HepG2 (cell line): ENCODE results near the gene SVBP. TPM values are rescaled to one million over a fixed set of nuclear protein-coding genes. Genes with fewer than 3 reads are reported as not detected.

Experiments used
- ELF1 ChIP-seq: sonication (generic); formaldehyde crosslinking; IDR thresholded peaks from 2 replicates; pipeline ENCODE4 v1.4.0; 2020; ENCODE audit warnings: missing genetic modification reagents
- MZF1 ChIP-seq: sonication (generic); formaldehyde crosslinking; IDR thresholded peaks from 2 replicates; pipeline ENCODE4 v1.8.1; 2023; ENCODE audit warnings: mild to moderate bottlenecking, missing genetic modification reagents, borderline replicate concordance
- PHB2 ChIP-seq: fragments of 450-650 bp; IDR thresholded peaks from 2 replicates; pipeline ENCODE4 v1.6.1; 2018; ENCODE audit not compliant: partially characterized antibody
- RARG ChIP-seq: sonication (generic); formaldehyde crosslinking; IDR thresholded peaks from 2 replicates; pipeline ENCODE4 v1.4.0; 2020; ENCODE audit warnings: low read depth, mild to moderate bottlenecking, missing genetic modification reagents
- SIN3A ChIP-seq: IDR thresholded peaks from 2 replicates; pipeline ENCODE4 v1.6.1; 2011; ENCODE audit warnings: low read depth, mild to moderate bottlenecking, control low read depth, low read length, borderline replicate concordance
- TFE3 ChIP-seq: IDR thresholded peaks from 2 replicates; pipeline ENCODE4 v1.6.1; 2016
- THAP11 ChIP-seq: IDR thresholded peaks from 2 replicates; pipeline ENCODE4 v1.6.1; 2016; ENCODE audit warnings: missing biosample characterization, missing genetic modification reagents
- TP53 ChIP-seq: sonication (generic); formaldehyde crosslinking; conservative IDR thresholded peaks from 2 replicates; pipeline ENCODE4 v1.4.0; 2020; ENCODE audit warnings: missing genetic modification reagents
- UBTF ChIP-seq: sonication (generic); formaldehyde crosslinking; IDR thresholded peaks from 2 replicates; pipeline ENCODE4 v1.4.0; 2020; ENCODE audit warnings: mild to moderate bottlenecking, missing genetic modification reagents
- ZNF331 ChIP-seq: sonication (generic); formaldehyde crosslinking; IDR thresholded peaks from 2 replicates; pipeline ENCODE4 v1.4.0; 2020; ENCODE audit warnings: missing genetic modification reagents
- ZNF788 ChIP-seq: sonication (generic); formaldehyde crosslinking; IDR thresholded peaks from 2 replicates; pipeline ENCODE4 v1.5.0; 2020; ENCODE audit warnings: mild to moderate bottlenecking, missing genetic modification reagents, borderline replicate concordance
- ZNF841 ChIP-seq: sonication (generic); formaldehyde crosslinking; IDR thresholded peaks from 2 replicates; pipeline ENCODE4 v1.8.1; 2023; ENCODE audit warnings: missing genetic modification reagents, borderline replicate concordance
- polyA plus RNA-seq, 8 experiments: library from polyadenylated mRNA; depleted of rRNA in 3 of 8; stranded (reverse) in 7 of 8; unstranded in 1 of 8; fragments of >200 nt; fragmentation: Illumina TruSeq in 4 of 8; extraction: Trizol in 4 of 8; gene quantifications; 2 replicates each; pipeline versions ENCODE4 v1.2.1 to v1.2.3, GENCODE V29; 2011 to 2016; ENCODE audit warnings: low read depth in 4 of 8, missing spikeins in 1 of 8, mixed read lengths in 1 of 8; ENCODE audit not compliant: insufficient read depth in 1 of 8
- total RNA-seq, 5 experiments: library from RNA; depleted of rRNA; stranded (reverse); fragments of >200 nt; fragmentation: Illumina TruSeq; extraction: Trizol; gene quantifications; 2 replicates each; pipeline ENCODE4 v1.2.3, GENCODE V29; 2016; ENCODE audit warnings: low read depth in 1 of 5
- TF ChIP-seq, protein P1 (sequence below): sonication (generic); formaldehyde crosslinking; IDR thresholded peaks from 2 replicates; pipeline ENCODE4 v1.4.0; 2020; ENCODE audit warnings: missing genetic modification reagents; ENCODE audit errors: not compliant biosample characterization
- TF ChIP-seq, protein P2 (sequence below): sonication (generic); formaldehyde crosslinking; IDR thresholded peaks from 2 replicates; pipeline ENCODE4 v1.4.0; 2020; ENCODE audit warnings: missing genetic modification reagents
- TF ChIP-seq, protein P3 (sequence below): IDR thresholded peaks from 2 replicates; pipeline ENCODE4 v1.6.1; 2012; ENCODE audit warnings: inconsistent platforms
- TF ChIP-seq, protein P4 (sequence below): sonication (generic); formaldehyde crosslinking; IDR thresholded peaks from 2 replicates; pipeline ENCODE4; 2020; ENCODE audit warnings: missing genetic modification reagents, mild to moderate bottlenecking, borderline replicate concordance

The SVBP gene
- total and polyA plus RNA-seq, 2 of the 13 experiments (the other 11 are each of a cell fraction or from before 2014, with no cell fraction given) = 28.8 to 48.2 TPM

- TF ChIP-seq MZF1 (no peak), UBTF (CRISPR knock-in tag) (peak; percentile 52; the same call in 1 of the 2 replicates), SIN3A (no peak), THAP11 (CRISPR knock-in tag) (peak; percentile 34; the same call in 1 of the 2 replicates), TP53 (no peak), ZNF841 (CRISPR knock-in tag) (no peak), PHB2 (no peak), ZNF788 (CRISPR knock-in tag) (0 out of 2 replicates have a peak, but pooled peaks have one; percentile 45), RARG (CRISPR knock-in tag) (no peak), TFE3 (CRISPR knock-in tag) (peak; percentile 19; the same call in 1 of the 2 replicates), ELF1 (CRISPR knock-in tag) (peak; percentile 44), ZNF331 (CRISPR knock-in tag) (peak; percentile 44; the same call in 1 of the 2 replicates)
- TF ChIP-seq, protein P1, sequence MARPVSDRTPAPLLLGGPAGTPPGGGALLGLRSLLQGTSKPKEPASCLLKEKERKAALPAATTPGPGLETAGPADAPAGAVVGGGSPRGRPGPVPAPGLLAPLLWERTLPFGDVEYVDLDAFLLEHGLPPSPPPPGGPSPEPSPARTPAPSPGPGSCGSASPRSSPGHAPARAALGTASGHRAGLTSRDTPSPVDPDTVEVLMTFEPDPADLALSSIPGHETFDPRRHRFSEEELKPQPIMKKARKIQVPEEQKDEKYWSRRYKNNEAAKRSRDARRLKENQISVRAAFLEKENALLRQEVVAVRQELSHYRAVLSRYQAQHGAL (CRISPR knock-in tag) = peak; percentile 32
- TF ChIP-seq, protein P2, sequence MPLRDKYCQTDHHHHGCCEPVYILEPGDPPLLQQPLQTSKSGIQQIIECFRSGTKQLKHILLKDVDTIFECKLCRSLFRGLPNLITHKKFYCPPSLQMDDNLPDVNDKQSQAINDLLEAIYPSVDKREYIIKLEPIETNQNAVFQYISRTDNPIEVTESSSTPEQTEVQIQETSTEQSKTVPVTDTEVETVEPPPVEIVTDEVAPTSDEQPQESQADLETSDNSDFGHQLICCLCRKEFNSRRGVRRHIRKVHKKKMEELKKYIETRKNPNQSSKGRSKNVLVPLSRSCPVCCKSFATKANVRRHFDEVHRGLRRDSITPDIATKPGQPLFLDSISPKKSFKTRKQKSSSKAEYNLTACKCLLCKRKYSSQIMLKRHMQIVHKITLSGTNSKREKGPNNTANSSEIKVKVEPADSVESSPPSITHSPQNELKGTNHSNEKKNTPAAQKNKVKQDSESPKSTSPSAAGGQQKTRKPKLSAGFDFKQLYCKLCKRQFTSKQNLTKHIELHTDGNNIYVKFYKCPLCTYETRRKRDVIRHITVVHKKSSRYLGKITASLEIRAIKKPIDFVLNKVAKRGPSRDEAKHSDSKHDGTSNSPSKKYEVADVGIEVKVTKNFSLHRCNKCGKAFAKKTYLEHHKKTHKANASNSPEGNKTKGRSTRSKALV (CRISPR knock-in tag) = no peak
- TF ChIP-seq, protein P3, sequence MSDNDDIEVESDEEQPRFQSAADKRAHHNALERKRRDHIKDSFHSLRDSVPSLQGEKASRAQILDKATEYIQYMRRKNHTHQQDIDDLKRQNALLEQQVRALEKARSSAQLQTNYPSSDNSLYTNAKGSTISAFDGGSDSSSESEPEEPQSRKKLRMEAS = peak; percentile 26; the same call in 1 of the 2 replicates
- TF ChIP-seq, protein P4, sequence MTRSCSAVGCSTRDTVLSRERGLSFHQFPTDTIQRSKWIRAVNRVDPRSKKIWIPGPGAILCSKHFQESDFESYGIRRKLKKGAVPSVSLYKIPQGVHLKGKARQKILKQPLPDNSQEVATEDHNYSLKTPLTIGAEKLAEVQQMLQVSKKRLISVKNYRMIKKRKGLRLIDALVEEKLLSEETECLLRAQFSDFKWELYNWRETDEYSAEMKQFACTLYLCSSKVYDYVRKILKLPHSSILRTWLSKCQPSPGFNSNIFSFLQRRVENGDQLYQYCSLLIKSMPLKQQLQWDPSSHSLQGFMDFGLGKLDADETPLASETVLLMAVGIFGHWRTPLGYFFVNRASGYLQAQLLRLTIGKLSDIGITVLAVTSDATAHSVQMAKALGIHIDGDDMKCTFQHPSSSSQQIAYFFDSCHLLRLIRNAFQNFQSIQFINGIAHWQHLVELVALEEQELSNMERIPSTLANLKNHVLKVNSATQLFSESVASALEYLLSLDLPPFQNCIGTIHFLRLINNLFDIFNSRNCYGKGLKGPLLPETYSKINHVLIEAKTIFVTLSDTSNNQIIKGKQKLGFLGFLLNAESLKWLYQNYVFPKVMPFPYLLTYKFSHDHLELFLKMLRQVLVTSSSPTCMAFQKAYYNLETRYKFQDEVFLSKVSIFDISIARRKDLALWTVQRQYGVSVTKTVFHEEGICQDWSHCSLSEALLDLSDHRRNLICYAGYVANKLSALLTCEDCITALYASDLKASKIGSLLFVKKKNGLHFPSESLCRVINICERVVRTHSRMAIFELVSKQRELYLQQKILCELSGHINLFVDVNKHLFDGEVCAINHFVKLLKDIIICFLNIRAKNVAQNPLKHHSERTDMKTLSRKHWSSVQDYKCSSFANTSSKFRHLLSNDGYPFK (CRISPR knock-in tag) = no peak
Measured at GRCh38 chr1:42765832-42766740, 51.1 kb downstream of the SVBP start (continued).
